Esophagus muscularis mucosa (tissue), 4 donors: ENCODE data around the gene CEBPZOS. TPM values are rescaled to one million over a fixed set of nuclear protein-coding genes. Genes with fewer than 3 reads are reported as not detected.

ENCODE experiments used
- DNase-seq: peaks from one replicate; pipeline ENCODE4 v3.0.0-alpha.2; 2017; ENCODE audit errors: extremely low spot score
- H3K27ac ChIP-seq, 4 donors: fragments of 200-600 bp; sonication (generic); replicated peaks in 1 of 4; 1 replicate in 3 of 4; 2 replicates in 1 of 4; pipeline ENCODE4 v1.5.1; 2016 to 2019; ENCODE audit warnings: mild to moderate bottlenecking in 1 of 4
- H3K27me3 ChIP-seq, 4 donors: fragments of 200-600 bp; sonication (generic); one replicate each; pipeline versions ENCODE4 v1.5.1 to v1.6.0; 2016 to 2019
- H3K36me3 ChIP-seq, 4 donors: fragments of 200-600 bp; sonication (generic); one replicate each; pipeline ENCODE4 v1.5.1; 2016 to 2019
- H3K4me1 ChIP-seq, 4 donors: fragments of 200-600 bp; sonication (generic); one replicate each; pipeline ENCODE4 v1.5.1; 2016 to 2019
- H3K4me3 ChIP-seq, 4 donors: fragments of 200-600 bp; sonication (generic); 1 replicate in 2 of 4; 2 replicates in 2 of 4; pipeline ENCODE4 v1.5.1; 2016 to 2019; ENCODE audit warnings: mild to moderate bottlenecking in 4 of 4, moderate library complexity in 1 of 4
- H3K9me3 ChIP-seq, 4 donors: fragments of 200-600 bp; sonication (generic); 1 replicate in 3 of 4; 2 replicates in 1 of 4; pipeline ENCODE4 v1.5.1; 2016 to 2019
- EP300 ChIP-seq: sonication (generic); formaldehyde crosslinking; IDR thresholded peaks from one replicate; pipeline ENCODE4 v1.6.1; 2017; ENCODE audit warnings: antibody characterized with exemption
- POLR2A ChIP-seq: fragments of 450-650 bp; IDR thresholded peaks from one replicate; pipeline ENCODE4 v1.6.1; 2017; ENCODE audit warnings: antibody characterized with exemption, moderate library complexity, mild to moderate bottlenecking, low read depth
- POLR2AphosphoS5 ChIP-seq, 2 donors: sonication (generic); formaldehyde crosslinking; IDR thresholded peaks; one replicate each; pipeline ENCODE4 v1.6.1; 2017; ENCODE audit warnings: antibody characterized with exemption in 2 of 2
- WGBS: methylation state at CpG from one replicate; pipeline ENCODE4 v1.1.5; 2018; 5-methylcytosine and 5-hydroxymethylcytosine counted together
- intact Hi-C: fragments of 100-400 bp; cut with DNase I; formaldehyde crosslinking; loops from one replicate; pipeline ENCODE4 v1.15.1; 2023
- total RNA-seq, 4 donors: library from RNA; depleted of rRNA; stranded (reverse); fragments of >200 nt; gene quantifications; one replicate each; pipeline versions ENCODE4 v1.1.0 to v1.2.1, GENCODE V29; 2016
- TF ChIP-seq, protein P1 (sequence below), 3 experiments: fragments of 200-600 bp in 2 of 3; fragments of 450-650 bp in 1 of 3; sonication (generic) in 2 of 3; IDR thresholded peaks; one replicate each; pipeline ENCODE4 v1.5.1; 2017 to 2019; ENCODE audit warnings: antibody characterized with exemption in 3 of 3, mild to moderate bottlenecking in 2 of 3, moderate library complexity in 1 of 3

The CEBPZOS gene
- total RNA-seq, 4 donors from 2014 or later: 25.2 to 31.6 (median 28.2) TPM

DNA sequence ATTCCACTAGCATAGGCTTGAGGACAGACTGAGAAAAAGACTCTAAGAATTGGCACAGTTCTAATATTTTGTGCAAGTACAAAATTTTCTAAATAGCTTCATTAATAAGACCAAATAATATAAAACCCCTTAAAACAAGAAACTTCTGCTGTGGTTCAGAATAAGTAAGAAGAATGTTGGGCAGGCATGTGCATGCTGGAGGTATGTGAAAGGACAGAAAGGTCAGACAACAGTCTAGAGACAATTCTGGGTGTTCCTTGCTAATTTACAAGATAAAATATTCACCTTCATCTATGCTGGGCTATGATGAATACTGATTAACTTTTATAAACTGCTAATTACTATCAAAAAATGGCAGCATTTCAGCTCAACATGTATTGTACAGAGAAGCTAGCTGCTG lies 14.9 kb downstream of the CEBPZOS start:
- Histone ChIP-seq H3K9me3 (peaks cover 0 to 18% (median 12%) of the 10 kb centered on the region in 4 donors), H3K4me3 (no peak overlapping the region), H3K27me3 (no peaks in the 10 kb centered on the region), H3K4me1 (peaks cover 0 to 5% (median 0%) of the 10 kb centered on the region in 4 donors), H3K27ac (no peak overlapping the region), H3K36me3 (peaks cover 47 to 97% (median 77%) of the 10 kb centered on the region in 4 donors)
- TF ChIP-seq POLR2A (no peak), POLR2AphosphoS5 (IDR thresholded peaks at IDR 0.05) (no peak), EP300 (no peak)
- TF ChIP-seq, protein P1, sequence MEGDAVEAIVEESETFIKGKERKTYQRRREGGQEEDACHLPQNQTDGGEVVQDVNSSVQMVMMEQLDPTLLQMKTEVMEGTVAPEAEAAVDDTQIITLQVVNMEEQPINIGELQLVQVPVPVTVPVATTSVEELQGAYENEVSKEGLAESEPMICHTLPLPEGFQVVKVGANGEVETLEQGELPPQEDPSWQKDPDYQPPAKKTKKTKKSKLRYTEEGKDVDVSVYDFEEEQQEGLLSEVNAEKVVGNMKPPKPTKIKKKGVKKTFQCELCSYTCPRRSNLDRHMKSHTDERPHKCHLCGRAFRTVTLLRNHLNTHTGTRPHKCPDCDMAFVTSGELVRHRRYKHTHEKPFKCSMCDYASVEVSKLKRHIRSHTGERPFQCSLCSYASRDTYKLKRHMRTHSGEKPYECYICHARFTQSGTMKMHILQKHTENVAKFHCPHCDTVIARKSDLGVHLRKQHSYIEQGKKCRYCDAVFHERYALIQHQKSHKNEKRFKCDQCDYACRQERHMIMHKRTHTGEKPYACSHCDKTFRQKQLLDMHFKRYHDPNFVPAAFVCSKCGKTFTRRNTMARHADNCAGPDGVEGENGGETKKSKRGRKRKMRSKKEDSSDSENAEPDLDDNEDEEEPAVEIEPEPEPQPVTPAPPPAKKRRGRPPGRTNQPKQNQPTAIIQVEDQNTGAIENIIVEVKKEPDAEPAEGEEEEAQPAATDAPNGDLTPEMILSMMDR (IDR thresholded peaks at IDR 0.05): no peak
- intact Hi-C loops: no loop called here
- no peak for DNase-seq

DNA sequence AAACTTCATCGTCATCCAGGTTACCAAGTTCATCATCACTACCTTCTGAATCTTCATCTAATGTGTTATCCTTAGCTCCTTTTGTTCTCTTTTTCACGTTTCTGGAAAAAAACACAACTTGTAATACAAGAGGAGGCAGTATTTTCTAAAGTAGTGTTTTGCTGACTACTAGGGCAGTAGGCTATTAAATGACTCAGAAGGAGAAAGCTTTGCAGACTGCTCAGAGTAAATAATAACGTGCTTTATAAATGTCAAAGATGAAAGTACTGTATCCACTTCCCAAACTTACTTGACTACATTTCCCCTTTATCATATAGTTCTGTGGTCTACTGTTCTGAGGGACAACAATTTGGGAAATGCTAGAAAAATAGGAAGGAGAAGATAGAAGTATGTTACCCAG lies 15.6 kb downstream of the CEBPZOS start:
- Histone ChIP-seq H3K4me3 (no peak overlapping the region), H3K27me3 (no peaks in the 10 kb centered on the region), H3K27ac (no peak overlapping the region), H3K9me3 (peaks cover 0 to 18% (median 12%) of the 10 kb centered on the region in 4 donors), H3K4me1 (peaks cover 0 to 5% (median 0%) of the 10 kb centered on the region in 4 donors), H3K36me3 (peaks cover 41 to 96% (median 77%) of the 10 kb centered on the region in 4 donors)
- 83% methylated on average over 3 of the region's 3 CpGs for WGBS
- TF ChIP-seq POLR2A (no peak), POLR2AphosphoS5 (IDR thresholded peaks at IDR 0.05) (no peak), EP300 (no peak)
- TF ChIP-seq, protein P1 (IDR thresholded peaks at IDR 0.05): no peak
- intact Hi-C loops: no loop called here
- DNase-seq: no peak

DNA sequence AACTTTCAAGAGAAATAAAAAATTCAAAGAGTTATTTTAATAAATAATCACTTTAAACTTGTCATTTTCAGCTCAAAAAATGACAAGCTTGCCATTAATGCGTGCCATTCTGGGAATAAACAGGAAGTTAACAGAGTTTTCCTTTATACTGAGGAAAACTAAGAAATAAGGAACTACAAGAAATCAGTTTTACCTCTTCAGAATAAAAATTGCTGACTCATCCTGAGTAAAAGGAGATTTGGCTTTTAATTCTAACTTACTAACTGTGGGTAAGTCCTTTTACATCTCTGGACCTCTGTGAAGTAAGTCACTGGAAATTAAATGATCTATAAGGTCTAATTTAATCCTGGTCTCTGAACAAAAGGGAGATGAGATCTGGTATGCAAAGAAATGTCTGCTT lies 19.0 kb downstream of the CEBPZOS start:
- Histone ChIP-seq H3K4me1 (peaks cover 0 to 5% (median 0%) of the 10 kb centered on the region in 4 donors), H3K27ac (peak overlapping the region in 1 of 4 donors; percentile 1), H3K4me3 (no peak overlapping the region), H3K27me3 (no peaks in the 10 kb centered on the region), H3K9me3 (no peaks in the 10 kb centered on the region), H3K36me3 (peaks cover 22 to 100% (median 69%) of the 10 kb centered on the region in 4 donors)
- WGBS: 82% methylated on average over 1 of the region's 1 CpG
- TF ChIP-seq, protein P1 (IDR thresholded peaks at IDR 0.05): no peak
- TF ChIP-seq EP300: no peak
- intact Hi-C loops: no loop called here
- DNase-seq: no peak

DNA sequence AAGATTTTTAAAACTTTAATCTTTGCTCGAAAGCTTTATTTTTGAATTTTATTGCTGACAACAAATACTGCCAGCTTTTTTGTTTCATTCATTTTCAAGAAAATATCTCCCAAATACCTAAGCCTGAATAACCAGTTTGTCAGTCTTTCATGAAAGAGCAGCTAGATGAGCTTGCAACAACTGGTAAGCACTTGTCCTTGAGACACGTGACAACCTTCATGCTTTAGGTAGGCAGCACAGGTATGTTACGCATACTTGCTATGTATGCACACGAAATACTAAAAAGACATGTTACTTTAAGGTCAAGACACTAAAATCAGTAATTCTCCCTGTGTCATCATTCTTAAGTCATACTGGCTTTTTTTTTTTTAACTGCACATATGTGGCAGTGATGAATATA lies 22.8 kb downstream of the CEBPZOS start:
- no peak overlapping the region for H3K4me3 ChIP-seq
- H3K27ac ChIP-seq: no peak overlapping the region
- peaks cover 23 to 92% (median 63%) of the 10 kb centered on the region in 4 donors for H3K36me3 ChIP-seq
- no peak for DNase-seq
- intact Hi-C loops: no loop called here
- no peaks in the 10 kb centered on the region for H3K9me3 ChIP-seq
- H3K4me1 ChIP-seq: peaks cover 0 to 5% (median 0%) of the 10 kb centered on the region in 4 donors
- H3K27me3 ChIP-seq: no peaks in the 10 kb centered on the region
- 93% methylated on average over 4 of the region's 4 CpGs for WGBS
- TF ChIP-seq POLR2AphosphoS5 (IDR thresholded peaks at IDR 0.05) (no peak), EP300 (no peak), POLR2A (no peak)
- TF ChIP-seq, protein P1 (IDR thresholded peaks at IDR 0.05): no peak

DNA sequence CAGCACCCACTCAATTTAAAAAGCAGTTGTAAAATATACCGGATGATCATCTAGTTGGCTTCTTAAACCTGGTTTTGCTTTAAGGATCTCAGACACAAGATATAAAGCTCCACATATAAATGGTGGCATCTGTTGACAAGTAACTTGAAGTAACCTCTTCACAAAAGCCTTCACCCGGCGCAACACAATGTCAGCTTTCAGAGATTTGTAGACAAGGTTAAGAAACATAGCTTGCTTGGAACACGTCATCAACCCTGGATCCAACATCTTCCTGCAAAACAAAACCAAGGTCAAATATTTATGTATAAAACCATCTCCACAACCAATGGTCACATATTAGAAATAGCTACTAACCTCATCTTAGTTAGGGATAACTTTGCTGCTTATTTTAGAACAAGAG lies 26.8 kb downstream of the CEBPZOS start:
- TF ChIP-seq POLR2AphosphoS5 (IDR thresholded peaks at IDR 0.05) (no peak), EP300 (no peak), POLR2A (no peak)
- TF ChIP-seq, protein P1 (IDR thresholded peaks at IDR 0.05): no peak
- H3K9me3 ChIP-seq: no peaks in the 10 kb centered on the region
- no peak for DNase-seq
- H3K36me3 ChIP-seq: peaks cover 30 to 70% (median 53%) of the 10 kb centered on the region in 4 donors
- 96% methylated on average over 4 of the region's 4 CpGs for WGBS
- H3K4me3 ChIP-seq: no peak overlapping the region
- no peaks in the 10 kb centered on the region for H3K27me3 ChIP-seq
- no peak overlapping the region for H3K27ac ChIP-seq
- H3K4me1 ChIP-seq: peaks cover 2 to 16% (median 15%) of the 10 kb centered on the region in 4 donors
- intact Hi-C loops: no loop called here
